Omental fat pad (tissue), 4 donors: ENCODE measurements around the gene PPP1R14B. TPM values are rescaled to one million over a fixed set of nuclear protein-coding genes. Genes with fewer than 3 reads are reported as not detected.

Experiments
- ATAC-seq: fragments of 150-250 bp; one replicate; pipeline ENCODE4 v1.9.1; 2016; ENCODE audit warnings: mild to moderate bottlenecking, moderate library complexity; ENCODE audit not compliant: low FRiP score
- DNase-seq: peaks from one replicate; pipeline ENCODE4 v3.0.0-alpha.2; 2019; ENCODE audit warnings: low spot score
- total RNA-seq, 4 donors: library from RNA; depleted of rRNA; stranded (reverse); fragments of >200 nt; gene quantifications; one replicate each; pipeline ENCODE4 v1.1.0, GENCODE V29; 2016
- TF ChIP-seq, protein P1 (sequence below), 3 donors: fragments of 450-650 bp; IDR thresholded peaks; one replicate each; pipeline ENCODE4 v1.5.1; 2016 to 2017; ENCODE audit warnings: antibody characterized with exemption in 3 of 3, mild to moderate bottlenecking in 3 of 3, moderate library complexity in 2 of 3

PPP1R14B gene
- total RNA-seq, 4 donors from 2014 or later, result 95.0 to 140 (median 97.9) TPM

DNA sequence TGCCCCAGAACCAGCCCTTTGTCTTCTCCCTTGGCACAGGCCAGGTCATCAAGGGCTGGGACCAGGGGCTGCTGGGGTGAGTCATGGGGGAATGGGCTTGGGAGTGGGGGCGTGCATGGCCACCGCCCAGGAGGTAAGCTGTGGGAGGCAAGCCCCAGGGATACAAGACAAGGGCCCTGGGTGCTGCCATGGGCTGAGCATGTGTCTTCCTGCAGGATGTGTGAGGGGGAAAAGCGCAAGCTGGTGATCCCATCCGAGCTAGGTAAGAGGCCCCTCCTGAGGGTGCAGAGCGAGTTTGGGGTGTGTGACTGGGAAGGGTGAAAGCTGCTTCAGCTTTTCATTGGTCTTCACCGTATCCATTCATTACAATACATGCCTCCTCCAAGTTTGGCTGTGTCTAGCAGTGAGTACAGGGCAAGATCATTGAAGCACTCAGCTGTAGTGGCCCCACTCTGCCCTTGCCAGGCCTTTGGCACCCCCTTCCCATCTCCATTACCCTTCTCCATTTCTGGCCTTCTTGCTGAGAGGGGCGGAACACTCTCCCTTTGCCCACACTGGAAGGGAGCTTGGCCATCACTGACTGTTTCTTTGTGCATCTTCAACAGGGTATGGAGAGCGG, 3.4 kb downstream of the PPP1R14B start:
- ATAC-seq (no peak), DNase-seq (no peak)
- TF ChIP-seq, protein P1, sequence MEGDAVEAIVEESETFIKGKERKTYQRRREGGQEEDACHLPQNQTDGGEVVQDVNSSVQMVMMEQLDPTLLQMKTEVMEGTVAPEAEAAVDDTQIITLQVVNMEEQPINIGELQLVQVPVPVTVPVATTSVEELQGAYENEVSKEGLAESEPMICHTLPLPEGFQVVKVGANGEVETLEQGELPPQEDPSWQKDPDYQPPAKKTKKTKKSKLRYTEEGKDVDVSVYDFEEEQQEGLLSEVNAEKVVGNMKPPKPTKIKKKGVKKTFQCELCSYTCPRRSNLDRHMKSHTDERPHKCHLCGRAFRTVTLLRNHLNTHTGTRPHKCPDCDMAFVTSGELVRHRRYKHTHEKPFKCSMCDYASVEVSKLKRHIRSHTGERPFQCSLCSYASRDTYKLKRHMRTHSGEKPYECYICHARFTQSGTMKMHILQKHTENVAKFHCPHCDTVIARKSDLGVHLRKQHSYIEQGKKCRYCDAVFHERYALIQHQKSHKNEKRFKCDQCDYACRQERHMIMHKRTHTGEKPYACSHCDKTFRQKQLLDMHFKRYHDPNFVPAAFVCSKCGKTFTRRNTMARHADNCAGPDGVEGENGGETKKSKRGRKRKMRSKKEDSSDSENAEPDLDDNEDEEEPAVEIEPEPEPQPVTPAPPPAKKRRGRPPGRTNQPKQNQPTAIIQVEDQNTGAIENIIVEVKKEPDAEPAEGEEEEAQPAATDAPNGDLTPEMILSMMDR (IDR thresholded peaks at IDR 0.05), result no peak

DNA sequence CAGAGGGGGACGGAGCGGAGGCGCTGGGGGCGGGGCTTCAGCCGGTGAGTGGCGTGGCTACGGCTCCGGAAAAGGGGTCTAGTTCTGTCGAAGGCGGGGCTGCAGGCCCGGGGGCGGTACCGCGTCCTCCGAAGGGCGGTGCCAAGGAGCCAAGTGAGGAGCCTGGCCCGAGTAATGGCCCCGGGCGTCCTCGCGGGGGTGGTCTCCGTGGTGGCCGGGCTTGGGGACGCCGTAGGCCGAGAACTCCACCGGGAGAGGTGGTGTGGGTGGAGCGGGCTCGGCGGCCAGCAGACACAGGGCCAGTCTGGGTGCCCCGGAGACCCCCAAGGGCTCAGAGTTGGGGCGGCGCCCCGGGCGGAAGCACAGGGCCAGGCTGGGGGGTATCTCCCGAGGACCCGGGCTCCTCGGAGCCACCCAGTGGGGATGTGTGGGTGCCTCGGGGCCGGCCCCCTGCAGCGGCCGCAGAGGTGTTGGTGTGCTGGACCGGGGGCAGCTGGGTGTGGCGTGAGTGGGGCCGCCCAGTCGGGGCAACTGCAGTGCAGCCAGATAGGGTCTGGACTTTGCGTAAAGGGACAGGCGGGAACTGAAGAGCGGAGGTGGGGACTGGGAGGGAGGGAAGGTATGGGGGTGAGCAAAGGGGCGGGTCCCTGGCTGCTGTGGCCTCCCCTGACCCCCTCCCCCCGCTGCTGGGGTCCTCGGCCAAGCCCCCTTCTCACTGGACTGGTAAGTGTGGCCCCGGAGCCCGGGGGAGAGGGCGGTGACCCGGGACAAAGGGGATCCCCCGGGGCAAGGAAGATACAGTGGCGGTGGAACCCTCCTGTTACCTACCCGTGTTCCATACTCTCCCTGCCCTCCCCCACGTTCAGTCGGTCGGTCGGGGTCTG, 5.0 kb downstream of the PPP1R14B start:
- DNase-seq (no peak), ATAC-seq (peak; percentile 0)
- TF ChIP-seq, protein P1 (IDR thresholded peaks at IDR 0.05), result no peak

DNA sequence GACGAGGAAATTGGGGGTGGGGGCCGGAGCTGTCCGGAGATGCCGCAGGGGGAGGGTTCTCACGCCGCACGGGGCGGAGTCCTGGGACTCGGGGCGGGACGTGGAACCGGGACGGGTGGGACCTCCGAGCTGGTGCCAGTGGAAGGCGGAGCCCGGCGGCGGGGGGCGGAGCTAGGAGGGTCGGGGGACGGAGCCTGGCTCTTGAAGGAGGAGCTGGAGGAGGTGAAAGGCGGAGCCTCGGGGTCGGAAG, 5.6 kb downstream of the PPP1R14B start:
- DNase-seq (peak; percentile 94), ATAC-seq (peak; percentile 91)
- TF ChIP-seq, protein P1 (IDR thresholded peaks at IDR 0.05), result no peak

DNA sequence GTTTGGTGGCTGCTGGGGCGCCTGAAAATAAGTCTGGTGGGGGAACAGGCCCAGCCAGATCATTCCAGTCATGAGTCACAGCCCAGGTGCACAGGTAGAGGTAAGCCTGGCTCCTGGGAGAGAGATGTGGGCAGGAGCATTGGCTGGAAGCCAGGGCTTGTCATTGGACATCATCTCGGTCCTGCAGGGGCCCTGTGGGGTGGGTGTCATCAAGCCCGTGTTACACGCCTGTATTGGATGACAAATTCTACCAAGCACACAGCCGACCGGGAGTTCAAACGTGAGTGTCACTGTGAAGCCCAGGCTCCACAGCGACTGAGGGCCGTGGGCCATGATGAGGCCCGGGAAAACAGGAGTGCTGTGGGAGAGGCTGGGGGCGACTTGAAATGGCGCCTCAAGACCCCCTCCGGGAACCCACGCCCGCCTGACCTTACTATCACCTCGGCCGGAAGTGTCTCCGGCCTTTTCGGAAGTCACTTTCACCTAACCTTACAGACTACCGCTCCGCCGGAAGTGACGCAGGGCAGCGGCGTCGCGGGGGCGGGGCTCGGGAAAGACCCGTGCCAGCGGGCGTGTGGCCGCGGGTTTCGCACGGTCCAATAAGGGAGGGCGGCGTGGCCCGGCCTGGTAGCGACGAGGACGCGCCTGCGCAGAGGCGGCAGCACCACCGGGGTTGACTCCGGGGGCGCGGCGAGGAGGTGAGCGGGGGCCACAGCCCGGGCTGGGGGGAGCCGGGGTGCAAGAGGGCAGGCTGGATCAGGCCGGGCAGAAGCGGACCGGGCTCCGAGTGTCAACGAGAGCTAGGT, 6.1 kb downstream of the PPP1R14B start, which contains the start of gene FKBP2:
FKBP2 (plus strand) TSS at position 661 of the 806 bp plus-strand sequence. CDS start 1,293 bp downstream, outside the sequence.
- ATAC-seq, result peak; percentile 86
- peak; percentile 95 for DNase-seq
- TF ChIP-seq, protein P1 (IDR thresholded peaks at IDR 0.05), result no peak

DNA sequence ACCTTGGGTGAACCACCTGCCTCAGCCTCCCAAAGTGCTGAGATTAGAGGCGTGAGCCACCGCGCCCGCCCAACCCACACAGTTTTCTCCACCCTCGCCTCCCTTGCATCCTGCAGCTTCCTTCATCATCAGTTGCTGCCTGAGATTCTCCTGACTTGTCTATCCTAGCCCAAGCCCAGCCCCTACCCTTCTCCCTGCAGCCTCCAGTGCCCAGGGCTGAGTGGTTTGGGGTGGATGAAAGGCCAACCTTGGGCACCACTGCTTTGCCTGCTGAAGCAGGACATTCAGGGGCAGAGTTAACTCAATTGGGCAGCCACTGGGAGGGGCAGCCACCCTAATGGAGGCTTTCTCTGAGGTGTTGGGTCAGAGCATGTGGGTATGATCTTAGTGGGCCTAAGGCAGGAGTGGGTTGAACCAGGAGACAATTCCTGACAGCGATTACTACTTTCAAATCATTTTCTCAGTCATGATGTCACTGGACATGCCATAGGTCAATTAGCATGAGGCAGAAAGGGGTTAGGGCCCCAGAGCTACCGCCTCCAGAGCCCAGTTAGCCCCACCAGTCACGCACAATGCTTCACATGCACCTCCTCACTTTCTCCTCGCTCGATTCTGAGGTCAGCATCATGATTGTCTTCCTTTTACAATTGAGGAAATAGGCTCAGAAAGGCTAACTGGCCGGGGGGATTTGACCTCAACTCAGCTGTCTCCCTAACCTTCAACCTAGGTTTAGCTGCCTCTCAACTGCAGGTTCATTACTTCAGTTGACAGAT, 6.9 kb downstream of the PPP1R14B start:
- no peak for DNase-seq
- TF ChIP-seq, protein P1 (IDR thresholded peaks at IDR 0.05), result no peak
- ATAC-seq, result no peak

DNA sequence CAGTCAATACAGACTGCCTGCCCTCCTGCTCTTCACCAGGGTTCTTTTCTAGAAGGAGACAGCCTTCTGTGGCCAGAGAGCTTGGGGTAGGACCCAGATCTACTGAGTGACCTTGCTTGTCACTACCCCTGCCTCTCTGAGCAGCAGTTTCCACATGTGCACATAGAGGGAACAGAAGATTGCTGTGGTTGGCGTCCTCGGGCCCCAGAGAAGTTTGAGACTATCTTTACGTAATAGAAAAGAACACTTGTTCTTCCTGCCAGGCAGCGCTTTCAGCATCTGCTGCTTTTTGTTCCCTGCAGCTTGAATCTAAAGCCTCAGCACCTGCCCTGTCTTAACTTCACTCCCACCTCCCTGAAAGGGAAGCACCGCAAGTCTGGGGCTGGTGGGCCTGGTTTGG, 7.7 kb downstream of the PPP1R14B start:
- TF ChIP-seq, protein P1 (IDR thresholded peaks at IDR 0.05), result no peak
- no peak for DNase-seq
- ATAC-seq, result no peak
